H1 (cell line): ENCODE results near the gene FRMD3.

Source experiments
- ATF3 ChIP-seq: IDR thresholded peaks from 2 replicates; pipeline ENCODE4 v1.6.1; 2011; ENCODE audit warnings: low read depth, mild to moderate bottlenecking, low read length; ENCODE audit not compliant: insufficient read depth
- CHD2 ChIP-seq: IDR thresholded peaks from 2 replicates; pipeline ENCODE4 v1.6.1; 2012; ENCODE audit warnings: low read length, improper control_type of control experiment
- CTCF ChIP-seq, 3 experiments: IDR thresholded peaks; 1 replicate in 2 of 3; 2 replicates in 1 of 3; pipeline versions ENCODE4 v1.5.1 to v1.6.1; 2011; ENCODE audit warnings: low read length in 3 of 3, mild to moderate bottlenecking in 3 of 3, inconsistent platforms in 2 of 3, low read depth in 1 of 3, moderate library complexity in 1 of 3; ENCODE audit not compliant: insufficient read depth in 1 of 3; ENCODE audit errors: control extremely low read depth in 1 of 3
- EZH2 ChIP-seq: fragments of 200-600 bp; sonication (generic); IDR thresholded peaks from 2 replicates; pipeline ENCODE4 v1.7.1; 2012; ENCODE audit warnings: low read depth, mild to moderate bottlenecking, moderate library complexity, low read length, inconsistent platforms; ENCODE audit not compliant: severe bottlenecking
- GABPA ChIP-seq: IDR thresholded peaks from 2 replicates; pipeline ENCODE4 v1.6.1; 2011; ENCODE audit warnings: mild to moderate bottlenecking, low read length, moderate library complexity, borderline replicate concordance; ENCODE audit not compliant: insufficient read depth
- HDAC2 ChIP-seq, 2 experiments: fragments of 300-600 bp in 1 of 2; sonication (generic) in 1 of 2; IDR thresholded peaks; 2 replicates each; pipeline ENCODE4 v1.6.1; 2011 to 2012; ENCODE audit warnings: low read depth in 2 of 2, low read length in 2 of 2, mild to moderate bottlenecking in 2 of 2, moderate library complexity in 2 of 2, borderline replicate concordance in 1 of 2, inconsistent platforms in 1 of 2
- JUND ChIP-seq: IDR thresholded peaks from 2 replicates; pipeline ENCODE4 v1.6.1; 2011; ENCODE audit warnings: mild to moderate bottlenecking, improper control_type of control experiment, low read length
- MAX ChIP-seq: IDR thresholded peaks from 2 replicates; pipeline ENCODE4 v1.6.1; 2012; ENCODE audit warnings: inconsistent platforms
- RAD21 ChIP-seq, 2 experiments: IDR thresholded peaks in 1 of 2; conservative IDR thresholded peaks in 1 of 2; 2 replicates each; pipeline ENCODE4 v1.6.1; 2011; ENCODE audit warnings: low read depth in 2 of 2, low read length in 2 of 2, improper control_type of control experiment in 1 of 2, inconsistent platforms in 1 of 2, mild to moderate bottlenecking in 1 of 2, moderate library complexity in 1 of 2
- SIX5 ChIP-seq: IDR thresholded peaks from 2 replicates; pipeline ENCODE4 v1.6.1; 2011; ENCODE audit warnings: mild to moderate bottlenecking, low read depth, low read length
- TAF1 ChIP-seq: IDR thresholded peaks from 2 replicates; pipeline ENCODE4 v1.6.1; 2011; ENCODE audit warnings: mild to moderate bottlenecking, low read depth, low read length
- ZNF274 ChIP-seq: IDR thresholded peaks from 2 replicates; pipeline ENCODE4 v1.7.0; 2012; ENCODE audit warnings: low read length, borderline replicate concordance; ENCODE audit errors: extremely low read depth

- TF ChIP-seq HDAC2 (IDR thresholded peaks at IDR 0.05; ENCODE audit: borderline replicate concordance in 1 of 2, low read depth in 2 of 2, low read length in 2 of 2) (no peak), CTCF (IDR thresholded peaks at IDR 0.05; ENCODE audit: control extremely low read depth in 1 of 3, insufficient read depth in 1 of 3, low read depth in 1 of 3, low read length in 3 of 3) (no peak), ATF3 (no peak), RAD21 (IDR thresholded peaks at IDR 0.05 in 1 of 2, conservative IDR thresholded peaks at IDR 0.05 in 1 of 2; ENCODE audit: low read depth in 2 of 2, low read length in 2 of 2) (no peak), ZNF274 (no peak), GABPA (no peak), TAF1 (no peak), EZH2 (no peak), CHD2 (no peak), MAX (no peak), JUND (no peak), SIX5 (no peak)
Observed at GRCh38 chr9:83406921-83407320, 131.3 kb downstream of the FRMD3 start.
